ENCODE results near the gene IRF3.

The IRF3 gene

GRCh38 chr19:49688531-49689132, 23.0 kb upstream of the IRF3 start:
- TF ChIP-seq CTCF (IDR thresholded peaks at IDR 0.05; ENCODE audit: low read depth, low read length): no peak
- no peak for DNase-seq
- Histone ChIP-seq H3K27me3 (peaks cover 11% of the 10 kb centered on the region; the same call in 1 of the 2 replicates), H3K36me3 (peaks cover 30% of the 10 kb centered on the region), H3K9me3 (no peaks in the 10 kb centered on the region), H3K4me3 (ENCODE audit: low read depth, low read length) (no peak overlapping the region), H3K4me1 (peaks cover 5% of the 10 kb centered on the region; the same call in 1 of the 2 replicates)

GRCh38 chr19:49687566-49688316, 22.1 kb upstream of the IRF3 start:
- no peak for DNase-seq
- TF ChIP-seq CTCF (IDR thresholded peaks at IDR 0.05; ENCODE audit: low read depth, low read length): no peak
- peaks cover 37% of the 10 kb centered on the region for H3K36me3 ChIP-seq
- H3K27me3 ChIP-seq: peaks cover 11% of the 10 kb centered on the region; the same call in 1 of the 2 replicates
- H3K9me3 ChIP-seq: no peaks in the 10 kb centered on the region
- H3K4me1 ChIP-seq: peaks cover 5% of the 10 kb centered on the region; the same call in 1 of the 2 replicates
- no peak overlapping the region for H3K4me3 ChIP-seq (ENCODE audit: low read depth, low read length)

- H3K27me3 ChIP-seq: peaks cover 11% of the 10 kb centered on the region; the same call in 1 of the 2 replicates
- no peak for TF ChIP-seq CTCF (IDR thresholded peaks at IDR 0.05; ENCODE audit: low read depth, low read length)
- peaks cover 43% of the 10 kb centered on the region for H3K36me3 ChIP-seq
- no peaks in the 10 kb centered on the region for H3K9me3 ChIP-seq
- no peak overlapping the region for H3K4me3 ChIP-seq (ENCODE audit: low read depth, low read length)
- peaks cover 5% of the 10 kb centered on the region; the same call in 1 of the 2 replicates for H3K4me1 ChIP-seq
- no peak for DNase-seq
Measured at GRCh38 chr19:49687150-49687549, 21.5 kb upstream of the IRF3 start.

GRCh38 chr19:49686503-49687088, 20.9 kb upstream of the IRF3 start:
- Histone ChIP-seq H3K27me3 (peaks cover 11% of the 10 kb centered on the region; the same call in 1 of the 2 replicates), H3K9me3 (no peaks in the 10 kb centered on the region), H3K4me3 (ENCODE audit: low read depth, low read length) (no peak overlapping the region), H3K36me3 (peaks cover 49% of the 10 kb centered on the region), H3K4me1 (peaks cover 3% of the 10 kb centered on the region; the same call in 1 of the 2 replicates)
- no peak for DNase-seq
- no peak for TF ChIP-seq CTCF (IDR thresholded peaks at IDR 0.05; ENCODE audit: low read depth, low read length)

GRCh38 chr19:49685845-49686332, 20.2 kb upstream of the IRF3 start:
- no peak for TF ChIP-seq CTCF (IDR thresholded peaks at IDR 0.05; ENCODE audit: low read depth, low read length)
- H3K9me3 ChIP-seq: no peaks in the 10 kb centered on the region
- H3K4me3 ChIP-seq (ENCODE audit: low read depth, low read length): no peak overlapping the region
- DNase-seq: no peak
- peaks cover 2% of the 10 kb centered on the region for H3K4me1 ChIP-seq
- H3K27me3 ChIP-seq: peaks cover 5% of the 10 kb centered on the region; the same call in 1 of the 2 replicates
- H3K36me3 ChIP-seq: peaks cover 56% of the 10 kb centered on the region

Data from BE2C (cell line).